Ovary (tissue), 3 donors: Measurements from ENCODE around the gene SLC41A1.

ENCODE experiments used
- CTCF ChIP-seq, 3 donors: fragments of 450-650 bp in 2 of 3; fragments of 200-600 bp in 1 of 3; IDR thresholded peaks; one replicate each; pipeline versions ENCODE4 v1.5.1 to v1.8.0; 2016 to 2022; ENCODE audit warnings: antibody characterized with exemption in 3 of 3, mild to moderate bottlenecking in 1 of 3
- POLR2A ChIP-seq: fragments of 450-650 bp; IDR thresholded peaks from one replicate; pipeline ENCODE4 v1.6.1; 2017; ENCODE audit warnings: antibody characterized with exemption, mild to moderate bottlenecking, moderate library complexity
- donor health status: DM: no; HTN: no; CAD: no.

- no peak for TF ChIP-seq CTCF (IDR thresholded peaks at IDR 0.05)
- TF ChIP-seq POLR2A: no peak
Measured at GRCh38 chr1:205817364-205817763, 4.4 kb upstream of the SLC41A1 start.
